Activated CD4-positive, alpha-beta T cell treated with anti-CD3 and anti-CD28 coated beads for 36 hours (primary cell): Measurements from ENCODE around the gene CORIN. TPM values are rescaled to one million over a fixed set of nuclear protein-coding genes. Genes with fewer than 3 reads are reported as not detected.
A peak's percentile ranks its signal among the peaks of the same experiment; 100 is the strongest.
"Not testable (repeated sequence)": the region's sequence is repeated elsewhere in the genome, so short reads cannot be mapped to it uniquely, and the experiment has no call there.

Source experiments
- ATAC-seq: fragments of 200-7000 bp; cut with Tn5 transposase; one replicate; pipeline ENCODE4 v1.10.0; 2021; ENCODE audit warnings: mild to moderate bottlenecking, moderate library complexity
- CTCF ChIA-PET: fragments of 350-600 bp; sonication (Branson Sonifier 250); formaldehyde crosslinking; loops from one replicate; lab custom pipeline; 2021; ENCODE audit warnings: antibody characterized with exemption; lab: Charles Lee
- POLR2A ChIA-PET: fragments of 350-600 bp; sonication (Branson Sonifier 250); formaldehyde crosslinking; loops from one replicate; lab custom pipeline; 2021; ENCODE audit warnings: antibody characterized with exemption, inconsistent platforms; lab: Charles Lee
- DNase-seq: peaks from one replicate; pipeline ENCODE4 v3.0.0-alpha.2; 2020
- H3K27ac Mint-ChIP-seq: one replicate; pipeline ENCODE4 v1.8.0; 2021; ENCODE audit warnings: mixed read lengths
- H3K27me3 Mint-ChIP-seq: one replicate; pipeline ENCODE4 v1.8.0; 2021; ENCODE audit warnings: mixed read lengths
- H3K36me3 Mint-ChIP-seq: one replicate; pipeline ENCODE4 v1.8.0; 2021; ENCODE audit warnings: low read depth, mixed read lengths
- H3K4me1 Mint-ChIP-seq: one replicate; pipeline ENCODE4 v1.8.0; 2021; ENCODE audit warnings: mixed read lengths
- H3K4me3 Mint-ChIP-seq: one replicate; pipeline ENCODE4 v1.8.0; 2021; ENCODE audit warnings: mild to moderate bottlenecking, moderate library complexity, mixed read lengths
- H3K9me3 Mint-ChIP-seq: one replicate; pipeline ENCODE4 v1.8.0; 2021; ENCODE audit warnings: low read depth, mixed read lengths
- intact Hi-C, 2 experiments: fragments of 100-400 bp; cut with DNase I in 1 of 2; cut with micrococcal nuclease in 1 of 2; formaldehyde crosslinking; loops; one replicate each; pipeline versions ENCODE4 v1.14.2 to v1.15.1; 2022 to 2024; cut with DNase I, micrococcal nuclease
- total RNA-seq, 2 experiments: library from RNA; stranded (reverse); gene quantifications; one replicate each; pipeline ENCODE4 v1.2.3, GENCODE V29; 2021

The CORIN gene
- total RNA-seq, 2 experiments from 2014 or later, result not detected

- intact Hi-C loops, result no loop called here
- Mint-ChIP-seq H3K27me3 (peaks cover 8% of the 10 kb centered on the region), H3K9me3 (peaks cover 2% of the 10 kb centered on the region), H3K4me3 (no peak overlapping the region), H3K27ac (no peak overlapping the region), H3K36me3 (no peaks in the 10 kb centered on the region), H3K4me1 (no peaks in the 10 kb centered on the region)
- ChIA-PET CTCF (no interaction called here), POLR2A (no interaction called here)
- no peak for ATAC-seq
- DNase-seq, result no peak
Observed at GRCh38 chr4:47763279-47763678, 74.6 kb downstream of the CORIN start.

GRCh38 chr4:47762376-47763266, 75.2 kb downstream of the CORIN start:
- DNase-seq (no peak), ATAC-seq (no peak)
- Mint-ChIP-seq H3K9me3 (peaks cover 2% of the 10 kb centered on the region), H3K27me3 (peaks cover 8% of the 10 kb centered on the region), H3K4me1 (no peaks in the 10 kb centered on the region), H3K36me3 (no peaks in the 10 kb centered on the region), H3K4me3 (no peak overlapping the region), H3K27ac (no peak overlapping the region)
- CTCF ChIA-PET, result no interaction called here
- intact Hi-C loops, result no loop called here
- POLR2A ChIA-PET, result no interaction called here

GRCh38 chr4:47753316-47753715, 84.6 kb downstream of the CORIN start:
- DNase-seq, intact Hi-C loops, H3K9me3 Mint-ChIP-seq, H3K4me1 Mint-ChIP-seq, H3K4me3 Mint-ChIP-seq, H3K27ac Mint-ChIP-seq, POLR2A ChIA-PET, H3K36me3 Mint-ChIP-seq, ATAC-seq: not testable (repeated sequence)
- CTCF ChIA-PET, result interaction anchor here (1.0 kb wide), 1 partner anchor 83 kb away, joined by 3 read pairs; no protein-coding TSS in a partner anchor
- peaks cover 15% of the 10 kb centered on the region for H3K27me3 Mint-ChIP-seq

GRCh38 chr4:47752214-47752613, 85.7 kb downstream of the CORIN start:
- H3K4me3 Mint-ChIP-seq, result no peak overlapping the region
- H3K27ac Mint-ChIP-seq, result no peak overlapping the region
- H3K9me3 Mint-ChIP-seq, result peaks cover 5% of the 10 kb centered on the region
- intact Hi-C loops, result no loop called here
- no peaks in the 10 kb centered on the region for H3K36me3 Mint-ChIP-seq
- CTCF ChIA-PET, result interaction anchor here (0.6 to 1.6 kb wide), 2 partner anchors 27 to 88 kb away, joined by 3 read pairs; no protein-coding TSS in a partner anchor
- ATAC-seq (no peak), DNase-seq (no peak)
- POLR2A ChIA-PET, result no interaction called here
- peaks cover 15% of the 10 kb centered on the region for H3K27me3 Mint-ChIP-seq
- no peaks in the 10 kb centered on the region for H3K4me1 Mint-ChIP-seq

- intact Hi-C loops, result no loop called here
- Mint-ChIP-seq H3K4me1 (no peaks in the 10 kb centered on the region), H3K27me3 (peaks cover 12% of the 10 kb centered on the region), H3K36me3 (no peaks in the 10 kb centered on the region), H3K9me3 (peaks cover 5% of the 10 kb centered on the region), H3K4me3 (no peak overlapping the region), H3K27ac (no peak overlapping the region)
- ATAC-seq, result no peak
- CTCF ChIA-PET, result no interaction called here
- POLR2A ChIA-PET, result no interaction called here
- DNase-seq, result no peak
Observed at GRCh38 chr4:47750788-47751187, 87.1 kb downstream of the CORIN start.

- H3K36me3 Mint-ChIP-seq, result no peaks in the 10 kb centered on the region
Observed at GRCh38 chr4:47749858-47750257, 88.0 kb downstream of the CORIN start.

GRCh38 chr4:47749060-47749459, 88.8 kb downstream of the CORIN start:
- POLR2A ChIA-PET, result no interaction called here
- H3K4me3 Mint-ChIP-seq, result no peak overlapping the region
- no peak overlapping the region for H3K27ac Mint-ChIP-seq
- intact Hi-C loops, result no loop called here
- no peaks in the 10 kb centered on the region for H3K36me3 Mint-ChIP-seq
- H3K27me3 Mint-ChIP-seq, result peaks cover 12% of the 10 kb centered on the region
- H3K9me3 Mint-ChIP-seq, result peaks cover 5% of the 10 kb centered on the region
- H3K4me1 Mint-ChIP-seq, result peaks cover 3% of the 10 kb centered on the region
- CTCF ChIA-PET, result interaction anchor here (0.7 to 1.2 kb wide), 2 partner anchors 87 to 212 kb away, joined by 3 read pairs; no protein-coding TSS in a partner anchor
- no peak for ATAC-seq
- DNase-seq, result no peak

More at GRCh38 chr4:47749858-47750257, 88.0 kb downstream of the CORIN start:
- peaks cover 5% of the 10 kb centered on the region for H3K9me3 Mint-ChIP-seq
- no peak overlapping the region for H3K4me3 Mint-ChIP-seq
- ATAC-seq (no peak), DNase-seq (no peak)
- CTCF ChIA-PET, result no interaction called here
- intact Hi-C loops, result no loop called here
- H3K4me1 Mint-ChIP-seq, result no peaks in the 10 kb centered on the region
- peaks cover 12% of the 10 kb centered on the region for H3K27me3 Mint-ChIP-seq
- no peak overlapping the region for H3K27ac Mint-ChIP-seq
- POLR2A ChIA-PET, result no interaction called here

GRCh38 chr4:47747846-47748494, 89.9 kb downstream of the CORIN start:
- H3K27ac Mint-ChIP-seq, result no peak overlapping the region

GRCh38 chr4:47747211-47747610, 90.7 kb downstream of the CORIN start:
- intact Hi-C loops, result no loop called here
- no peak for ATAC-seq
- peaks cover 6% of the 10 kb centered on the region for H3K27me3 Mint-ChIP-seq
- POLR2A ChIA-PET, result no interaction called here
- peaks cover 5% of the 10 kb centered on the region for H3K4me1 Mint-ChIP-seq
- H3K27ac Mint-ChIP-seq, result no peak overlapping the region
- no peak for DNase-seq
- CTCF ChIA-PET, result interaction anchor here (0.6 kb wide), 1 partner anchor 42 kb away, joined by 3 read pairs; no protein-coding TSS in a partner anchor
- H3K36me3 Mint-ChIP-seq, result no peaks in the 10 kb centered on the region
- no peak overlapping the region for H3K4me3 Mint-ChIP-seq
- H3K9me3 Mint-ChIP-seq, result peaks cover 4% of the 10 kb centered on the region

More at GRCh38 chr4:47747846-47748494, 89.9 kb downstream of the CORIN start:
- no peak overlapping the region for H3K4me3 Mint-ChIP-seq
- H3K4me1 Mint-ChIP-seq, result peaks cover 5% of the 10 kb centered on the region
- intact Hi-C loops, result no loop called here
- H3K27me3 Mint-ChIP-seq, result peaks cover 9% of the 10 kb centered on the region
- ATAC-seq (no peak), DNase-seq (no peak)
- peaks cover 5% of the 10 kb centered on the region for H3K9me3 Mint-ChIP-seq
- no peaks in the 10 kb centered on the region for H3K36me3 Mint-ChIP-seq
- CTCF ChIA-PET, result interaction anchor here (0.6 to 1.2 kb wide), 2 partner anchors 43 to 89 kb away, joined by 3 read pairs; no protein-coding TSS in a partner anchor
- POLR2A ChIA-PET, result no interaction called here

GRCh38 chr4:47746122-47746521, 91.7 kb downstream of the CORIN start:
- H3K36me3 Mint-ChIP-seq, result no peaks in the 10 kb centered on the region
- no peak overlapping the region for H3K27ac Mint-ChIP-seq
- ATAC-seq, result peak; percentile 58
- intact Hi-C loops, result no loop called here
- H3K4me1 Mint-ChIP-seq, result peaks cover 5% of the 10 kb centered on the region
- no peak for DNase-seq
- CTCF ChIA-PET, result no interaction called here
- H3K4me3 Mint-ChIP-seq, result no peak overlapping the region
- peaks cover 4% of the 10 kb centered on the region for H3K9me3 Mint-ChIP-seq
- POLR2A ChIA-PET, result no interaction called here
- peaks cover 2% of the 10 kb centered on the region for H3K27me3 Mint-ChIP-seq

GRCh38 chr4:47744843-47745382, 93.0 kb downstream of the CORIN start:
- Mint-ChIP-seq H3K4me3 (no peak overlapping the region), H3K4me1 (peaks cover 5% of the 10 kb centered on the region), H3K9me3 (peaks cover 6% of the 10 kb centered on the region), H3K27me3 (peaks cover 3% of the 10 kb centered on the region), H3K27ac (no peak overlapping the region), H3K36me3 (peaks cover under 1% of the 10 kb centered on the region)
- ChIA-PET CTCF (interaction anchor here (0.6 to 1.3 kb wide), 3 partner anchors 57 to 94 kb away, joined by 3 to 6 read pairs (median 5); no protein-coding TSS in a partner anchor), POLR2A (no interaction called here)
- DNase-seq (no peak), ATAC-seq (no peak)
- intact Hi-C loops, result no loop called here
